ENCODE data around the gene DDR1.

GRCh38 chr6:30903236-30903635 lies 18.9 kb downstream of the DDR1 start:
- TF ChIP-seq ZFP30 (CRISPR knock-in tag; IDR thresholded peaks at IDR 0.05) (no peak), ESRRG (CRISPR knock-in tag; IDR thresholded peaks at IDR 0.05) (no peak), CREB5 (CRISPR knock-in tag; IDR thresholded peaks at IDR 0.05; ENCODE audit: low read depth) (no peak)
